ENCODE data around the gene DEDD2.
"Not testable (repeated sequence)": the region's sequence is repeated elsewhere in the genome, so short reads cannot be mapped to it uniquely, and the experiment has no call there.

The DEDD2 gene

GRCh38 chr19:42217520-42218437 lies at the start of gene DEDD2:
Gene DEDD2 (minus strand): TSS chr19:42217677. CDS start chr19:42217007, 670 bp downstream.
- peak within 1 kb of the TSS; percentile 86 for H3K4me3 Mint-ChIP-seq
- H3K36me3 Mint-ChIP-seq = peaks cover 11% of the 10 kb centered on the region
- H3K4me1 Mint-ChIP-seq = peaks cover 68% of the 10 kb centered on the region
- H3K9me3 Mint-ChIP-seq = no peaks in the 10 kb centered on the region
- H3K27ac Mint-ChIP-seq = peak within 1 kb of the TSS; percentile 94
- no peaks in the 10 kb centered on the region for H3K27me3 Mint-ChIP-seq

GRCh38 chr19:42266928-42267603 lies 49.6 kb upstream of the DEDD2 start:
- H3K36me3 Mint-ChIP-seq, H3K27ac Mint-ChIP-seq, H3K4me3 Mint-ChIP-seq, H3K9me3 Mint-ChIP-seq, H3K27me3 Mint-ChIP-seq: not testable (repeated sequence)
- H3K4me1 Mint-ChIP-seq = peaks cover 29% of the 10 kb centered on the region

GRCh38 chr19:42266105-42266504 lies 48.6 kb upstream of the DEDD2 start:
- not testable (repeated sequence) for H3K27me3 Mint-ChIP-seq, H3K4me3 Mint-ChIP-seq, H3K9me3 Mint-ChIP-seq

GRCh38 chr19:42261763-42262162 lies 44.3 kb upstream of the DEDD2 start:
- Mint-ChIP-seq H3K9me3 (no peaks in the 10 kb centered on the region), H3K27ac (peak overlapping the region; percentile 36), H3K36me3 (no peaks in the 10 kb centered on the region), H3K4me1 (peaks cover 1% of the 10 kb centered on the region), H3K4me3 (no peak overlapping the region), H3K27me3 (no peaks in the 10 kb centered on the region)

More at GRCh38 chr19:42266105-42266504, 48.6 kb upstream of the DEDD2 start:
- not testable (repeated sequence) for H3K27ac Mint-ChIP-seq, H3K36me3 Mint-ChIP-seq
- H3K4me1 Mint-ChIP-seq = peaks cover 23% of the 10 kb centered on the region

- not testable (repeated sequence) for H3K27me3 Mint-ChIP-seq, H3K4me3 Mint-ChIP-seq, H3K9me3 Mint-ChIP-seq, H3K27ac Mint-ChIP-seq, H3K36me3 Mint-ChIP-seq
- H3K4me1 Mint-ChIP-seq = peaks cover 11% of the 10 kb centered on the region
Observed at GRCh38 chr19:42257842-42258241, 40.4 kb upstream of the DEDD2 start.

GRCh38 chr19:42255766-42256745 lies 38.6 kb upstream of the DEDD2 start:
- H3K27me3 Mint-ChIP-seq = no peaks in the 10 kb centered on the region
- H3K4me3 Mint-ChIP-seq = peak overlapping the region; percentile 67
- peaks cover 26% of the 10 kb centered on the region for H3K4me1 Mint-ChIP-seq
- no peaks in the 10 kb centered on the region for H3K9me3 Mint-ChIP-seq
- peaks cover 5% of the 10 kb centered on the region for H3K36me3 Mint-ChIP-seq
- H3K27ac Mint-ChIP-seq = no peak overlapping the region

GRCh38 chr19:42254850-42255765 lies 37.6 kb upstream of the DEDD2 start, which contains the start of gene ERF:
Gene ERF (minus strand): TSS chr19:42255128. CDS start chr19:42254999, 129 bp downstream.
- Mint-ChIP-seq H3K4me3 (peak within 1 kb of the TSS; percentile 67), H3K4me1 (peaks cover 30% of the 10 kb centered on the region), H3K27me3 (no peaks in the 10 kb centered on the region), H3K9me3 (no peaks in the 10 kb centered on the region), H3K36me3 (peaks cover 5% of the 10 kb centered on the region), H3K27ac (peak within 1 kb of the TSS; percentile 80)

GRCh38 chr19:42254089-42254849 lies 36.8 kb upstream of the DEDD2 start:
- Mint-ChIP-seq H3K4me1 (peaks cover 34% of the 10 kb centered on the region), H3K27me3 (no peaks in the 10 kb centered on the region), H3K27ac (peak overlapping the region; percentile 80), H3K36me3 (peaks cover 5% of the 10 kb centered on the region), H3K9me3 (no peaks in the 10 kb centered on the region), H3K4me3 (peak overlapping the region; percentile 67)

- Mint-ChIP-seq H3K27ac (peak overlapping the region; percentile 94), H3K36me3 (peaks cover 5% of the 10 kb centered on the region), H3K4me1 (peaks cover 34% of the 10 kb centered on the region), H3K4me3 (peak overlapping the region; percentile 92), H3K27me3 (no peaks in the 10 kb centered on the region), H3K9me3 (no peaks in the 10 kb centered on the region)
Observed at GRCh38 chr19:42253245-42254088, 36.0 kb upstream of the DEDD2 start.

- Mint-ChIP-seq H3K4me3 (peak overlapping the region; percentile 92), H3K27ac (peak overlapping the region; percentile 94), H3K36me3 (peaks cover 5% of the 10 kb centered on the region), H3K4me1 (peaks cover 34% of the 10 kb centered on the region), H3K27me3 (no peaks in the 10 kb centered on the region), H3K9me3 (no peaks in the 10 kb centered on the region)
Observed at GRCh38 chr19:42252365-42253244, 35.1 kb upstream of the DEDD2 start.

GRCh38 chr19:42251572-42252358 lies 34.3 kb upstream of the DEDD2 start:
- Mint-ChIP-seq H3K4me3 (peak overlapping the region; percentile 92), H3K27me3 (no peaks in the 10 kb centered on the region), H3K4me1 (peaks cover 37% of the 10 kb centered on the region)

More at GRCh38 chr19:42251572-42252358, 34.3 kb upstream of the DEDD2 start:
- peak overlapping the region; percentile 90 for H3K27ac Mint-ChIP-seq
- H3K36me3 Mint-ChIP-seq = peaks cover 5% of the 10 kb centered on the region
- no peaks in the 10 kb centered on the region for H3K9me3 Mint-ChIP-seq

All from activated naive CD4-positive, alpha-beta T cell treated with anti-CD3 and anti-CD28 coated beads, Interleukin-2, amount 50 U/mL, for 24 hours (primary cell).